OCI-LY1 (cell line): Measurements from ENCODE around the gene LRP5.

Experiments used
- EZH2 ChIP-seq: fragments of 200-600 bp; sonication (generic), shearing (Covaris generic); IDR thresholded peaks from 2 replicates; pipeline ENCODE4 v1.8.0; 2017; ENCODE audit warnings: borderline replicate concordance, mixed run types, mild to moderate bottlenecking, antibody characterized with exemption, low read length, moderate library complexity, mixed read lengths
- TF ChIP-seq, protein P1 (sequence below): fragments of 200-600 bp; sonication (generic), shearing (Covaris generic); IDR thresholded peaks from 2 replicates; pipeline ENCODE4 v1.5.1; 2017; ENCODE audit warnings: mild to moderate bottlenecking, antibody characterized with exemption, low read length, moderate library complexity, mixed read lengths

DNA sequence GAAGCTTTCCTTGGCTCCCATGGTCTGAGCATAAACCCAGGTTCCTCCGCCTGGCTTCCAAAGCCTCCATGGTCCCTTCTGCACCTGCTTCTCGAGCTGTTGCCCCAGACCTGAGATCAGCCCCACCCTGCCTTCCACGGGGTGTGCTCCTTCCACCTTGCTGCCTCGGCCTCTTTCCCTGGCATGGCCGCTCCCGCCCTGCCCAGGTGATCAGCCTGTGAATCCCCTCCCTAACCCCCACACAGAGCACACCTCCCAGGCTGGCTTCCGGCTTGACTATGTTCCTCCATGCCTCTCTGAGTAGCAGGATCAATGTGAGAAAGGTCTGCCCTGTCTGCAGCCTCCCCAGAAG, 145.5 kb downstream of the LRP5 start:
- TF ChIP-seq, protein P1, sequence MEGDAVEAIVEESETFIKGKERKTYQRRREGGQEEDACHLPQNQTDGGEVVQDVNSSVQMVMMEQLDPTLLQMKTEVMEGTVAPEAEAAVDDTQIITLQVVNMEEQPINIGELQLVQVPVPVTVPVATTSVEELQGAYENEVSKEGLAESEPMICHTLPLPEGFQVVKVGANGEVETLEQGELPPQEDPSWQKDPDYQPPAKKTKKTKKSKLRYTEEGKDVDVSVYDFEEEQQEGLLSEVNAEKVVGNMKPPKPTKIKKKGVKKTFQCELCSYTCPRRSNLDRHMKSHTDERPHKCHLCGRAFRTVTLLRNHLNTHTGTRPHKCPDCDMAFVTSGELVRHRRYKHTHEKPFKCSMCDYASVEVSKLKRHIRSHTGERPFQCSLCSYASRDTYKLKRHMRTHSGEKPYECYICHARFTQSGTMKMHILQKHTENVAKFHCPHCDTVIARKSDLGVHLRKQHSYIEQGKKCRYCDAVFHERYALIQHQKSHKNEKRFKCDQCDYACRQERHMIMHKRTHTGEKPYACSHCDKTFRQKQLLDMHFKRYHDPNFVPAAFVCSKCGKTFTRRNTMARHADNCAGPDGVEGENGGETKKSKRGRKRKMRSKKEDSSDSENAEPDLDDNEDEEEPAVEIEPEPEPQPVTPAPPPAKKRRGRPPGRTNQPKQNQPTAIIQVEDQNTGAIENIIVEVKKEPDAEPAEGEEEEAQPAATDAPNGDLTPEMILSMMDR, result no peak
- TF ChIP-seq EZH2, result no peak
